IPS-15b (cell line): ENCODE measurements around the gene GINS1.

ENCODE experiments used
- H3K27me3 ChIP-seq: one replicate; pipeline ENCODE4 v1.6.1; 2013; ENCODE audit warnings: low read length; ENCODE audit not compliant: control insufficient read depth, insufficient read depth
- H3K36me3 ChIP-seq: one replicate; pipeline ENCODE4 v1.6.1; 2013; ENCODE audit warnings: low read length; ENCODE audit not compliant: control insufficient read depth, insufficient read depth
- H3K4me1 ChIP-seq: one replicate; pipeline ENCODE4 v1.6.1; 2013; ENCODE audit warnings: mild to moderate bottlenecking, low read length; ENCODE audit not compliant: control insufficient read depth, insufficient read depth
- H3K4me3 ChIP-seq: one replicate; pipeline ENCODE4 v1.5.1; 2013; ENCODE audit warnings: low read depth, low read length
- H3K9ac ChIP-seq: one replicate; pipeline ENCODE4 v1.6.1; 2013; ENCODE audit warnings: low read depth, mild to moderate bottlenecking, low read length
- H3K9me3 ChIP-seq: one replicate; pipeline ENCODE4 v1.6.1; 2013; ENCODE audit warnings: mild to moderate bottlenecking, low read length; ENCODE audit not compliant: control insufficient read depth, insufficient read depth

GINS1 gene

DNA sequence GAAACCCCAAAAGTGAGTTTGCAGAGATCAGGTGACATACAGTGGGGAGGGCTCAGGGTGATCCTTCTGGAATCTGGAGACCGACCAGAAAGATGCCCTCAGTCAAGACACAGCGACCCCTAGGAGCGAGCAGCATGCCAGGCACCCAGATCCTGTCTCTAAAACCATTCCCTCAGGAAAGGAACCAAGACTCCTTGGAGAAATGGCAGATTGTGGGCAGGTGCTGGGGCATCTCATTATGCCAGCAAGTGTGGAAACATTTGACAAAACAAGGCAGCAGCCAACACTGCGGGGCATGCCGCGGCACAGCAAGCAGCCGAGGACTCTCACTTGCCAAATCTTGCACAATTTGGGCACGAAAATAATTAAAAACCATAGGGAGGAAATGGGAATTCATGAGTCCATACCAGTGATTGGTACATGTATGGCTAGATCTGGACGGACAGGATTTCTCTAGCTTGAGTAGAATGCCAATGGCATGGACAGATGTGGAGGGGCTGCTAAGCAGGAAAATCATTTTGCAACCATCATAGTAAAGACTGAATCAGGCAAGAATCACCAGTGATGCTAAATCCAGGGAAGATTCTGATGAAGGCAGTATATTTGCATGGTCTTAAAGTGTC lies 76.9 kb downstream of the GINS1 start:
- no peaks in the 10 kb centered on the region for H3K9me3 ChIP-seq
- no peak overlapping the region for H3K9ac ChIP-seq
- H3K4me1 ChIP-seq: peaks cover 4% of the 10 kb centered on the region
- peaks cover 34% of the 10 kb centered on the region for H3K36me3 ChIP-seq
- H3K27me3 ChIP-seq: no peaks in the 10 kb centered on the region
- no peak overlapping the region for H3K4me3 ChIP-seq

DNA sequence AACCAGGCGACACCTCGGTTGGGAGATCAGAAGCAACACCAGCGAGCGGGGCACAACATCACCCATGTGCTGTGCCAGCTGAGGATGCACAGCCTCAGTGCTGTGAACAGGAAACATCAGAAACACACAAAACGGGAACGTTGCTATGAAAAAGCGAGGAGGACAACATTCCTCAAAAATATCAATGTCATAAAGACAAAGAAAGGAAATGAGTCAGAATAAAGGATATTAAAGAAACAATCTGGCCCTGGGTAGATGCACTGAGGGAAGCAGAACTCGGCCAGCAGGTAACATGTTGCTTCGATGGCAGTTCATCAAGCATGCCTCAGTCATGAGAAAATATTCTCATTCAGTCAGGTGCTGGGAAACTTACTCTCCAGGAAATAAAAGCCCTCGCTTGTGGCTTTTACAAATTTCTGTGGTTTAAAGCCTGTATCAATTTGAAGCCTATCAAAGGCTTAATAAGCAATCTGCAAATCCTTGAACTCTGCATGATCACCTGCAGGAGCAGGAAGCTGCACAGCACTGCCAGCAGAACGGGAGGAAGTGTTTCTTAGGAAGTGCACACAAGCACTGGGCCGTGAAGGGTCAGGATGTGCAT lies 77.5 kb downstream of the GINS1 start:
- H3K27me3 ChIP-seq: no peaks in the 10 kb centered on the region
- no peaks in the 10 kb centered on the region for H3K9me3 ChIP-seq
- no peak overlapping the region for H3K9ac ChIP-seq
- H3K4me1 ChIP-seq: peaks cover 8% of the 10 kb centered on the region
- peaks cover 33% of the 10 kb centered on the region for H3K36me3 ChIP-seq
- no peak overlapping the region for H3K4me3 ChIP-seq

DNA sequence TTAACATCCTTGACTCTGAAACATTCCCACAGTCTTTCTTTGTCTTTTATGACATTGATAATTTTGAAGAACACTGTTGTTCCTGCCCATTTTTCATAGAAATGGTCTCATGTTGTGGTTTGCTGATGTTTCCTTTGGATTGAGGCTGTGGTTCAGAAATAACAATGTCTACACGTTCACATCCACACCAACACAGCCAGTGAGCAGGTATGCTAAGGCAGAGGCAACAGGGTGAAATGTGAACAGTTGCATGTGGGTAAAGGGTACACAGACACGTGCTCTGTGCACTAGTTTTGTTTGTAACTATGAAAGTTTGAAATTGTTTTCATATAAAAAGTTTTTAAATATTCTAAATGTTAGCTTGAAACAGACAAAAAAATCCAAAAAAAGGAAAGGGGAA lies 78.4 kb downstream of the GINS1 start:
- Histone ChIP-seq H3K9me3 (no peaks in the 10 kb centered on the region), H3K4me3 (no peak overlapping the region), H3K4me1 (peaks cover 8% of the 10 kb centered on the region), H3K36me3 (peaks cover 25% of the 10 kb centered on the region), H3K27me3 (no peaks in the 10 kb centered on the region), H3K9ac (no peak overlapping the region)

DNA sequence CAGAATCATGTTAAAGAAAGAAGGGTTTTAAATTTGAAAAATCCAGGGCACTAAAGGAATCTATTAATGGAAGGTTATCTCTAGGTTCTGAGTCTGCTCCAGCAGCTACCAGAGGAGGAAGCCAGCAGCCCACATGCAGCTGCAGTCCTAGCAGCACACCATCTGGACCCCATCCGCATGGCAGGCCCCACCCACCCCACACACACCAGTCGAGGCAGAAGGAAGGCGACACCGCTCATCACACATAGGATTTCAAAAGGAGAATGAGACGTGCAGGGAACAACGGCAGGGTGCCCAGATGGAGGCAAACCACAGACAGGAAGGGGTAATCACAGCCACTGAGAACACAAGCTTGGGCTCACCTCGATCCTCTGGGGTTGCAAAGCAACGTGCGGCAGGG lies 78.9 kb downstream of the GINS1 start:
- Histone ChIP-seq H3K36me3 (peaks cover 25% of the 10 kb centered on the region), H3K9ac (no peak overlapping the region), H3K27me3 (no peaks in the 10 kb centered on the region), H3K4me3 (no peak overlapping the region), H3K4me1 (peaks cover 8% of the 10 kb centered on the region), H3K9me3 (no peaks in the 10 kb centered on the region)

DNA sequence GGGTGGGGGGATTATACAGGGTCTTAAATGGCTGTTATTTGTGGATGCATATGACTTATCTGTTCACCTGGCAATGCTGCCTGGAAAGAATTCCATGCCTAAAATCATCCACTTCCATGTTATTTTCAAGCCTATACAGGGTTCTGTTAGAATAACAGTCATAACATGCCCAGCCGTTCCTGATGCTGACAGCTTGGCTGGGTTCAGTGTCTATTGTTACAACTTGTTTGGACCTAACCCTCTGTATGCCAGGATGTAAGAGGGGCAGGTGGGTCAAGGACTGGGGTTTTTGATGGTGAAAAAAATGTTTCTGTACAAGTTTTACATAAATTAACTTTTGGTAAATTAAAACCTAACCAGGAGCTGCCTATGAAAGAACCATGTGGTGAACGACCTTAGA lies 79.8 kb downstream of the GINS1 start:
- Histone ChIP-seq H3K27me3 (no peaks in the 10 kb centered on the region), H3K9me3 (no peaks in the 10 kb centered on the region), H3K9ac (no peak overlapping the region), H3K4me1 (peaks cover 8% of the 10 kb centered on the region), H3K36me3 (peaks cover 24% of the 10 kb centered on the region), H3K4me3 (no peak overlapping the region)

DNA sequence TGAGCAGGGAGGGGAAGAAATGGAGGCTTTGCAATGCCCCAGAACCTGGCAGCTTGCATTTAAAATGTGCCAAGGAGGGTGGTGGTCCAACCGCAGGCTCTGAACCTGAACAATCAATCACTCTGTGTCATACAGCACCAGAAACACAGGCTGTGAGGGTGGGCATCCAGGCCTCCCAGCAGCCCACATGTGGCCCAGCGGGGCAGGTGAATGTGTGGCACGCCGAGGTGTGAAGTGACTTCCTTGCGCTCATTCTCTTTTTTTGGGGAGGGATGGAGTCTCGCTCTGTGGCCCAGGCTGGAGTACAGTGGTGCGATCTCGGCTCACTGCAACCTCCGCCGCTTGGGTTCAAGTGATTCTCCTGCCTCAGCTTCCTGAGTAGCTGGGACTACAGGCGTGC lies 80.5 kb downstream of the GINS1 start:
- peaks cover 8% of the 10 kb centered on the region for H3K4me1 ChIP-seq
- H3K27me3 ChIP-seq: no peaks in the 10 kb centered on the region
- no peaks in the 10 kb centered on the region for H3K9me3 ChIP-seq
- no peak overlapping the region for H3K9ac ChIP-seq
- H3K36me3 ChIP-seq: peaks cover 25% of the 10 kb centered on the region
- H3K4me3 ChIP-seq: no peak overlapping the region

DNA sequence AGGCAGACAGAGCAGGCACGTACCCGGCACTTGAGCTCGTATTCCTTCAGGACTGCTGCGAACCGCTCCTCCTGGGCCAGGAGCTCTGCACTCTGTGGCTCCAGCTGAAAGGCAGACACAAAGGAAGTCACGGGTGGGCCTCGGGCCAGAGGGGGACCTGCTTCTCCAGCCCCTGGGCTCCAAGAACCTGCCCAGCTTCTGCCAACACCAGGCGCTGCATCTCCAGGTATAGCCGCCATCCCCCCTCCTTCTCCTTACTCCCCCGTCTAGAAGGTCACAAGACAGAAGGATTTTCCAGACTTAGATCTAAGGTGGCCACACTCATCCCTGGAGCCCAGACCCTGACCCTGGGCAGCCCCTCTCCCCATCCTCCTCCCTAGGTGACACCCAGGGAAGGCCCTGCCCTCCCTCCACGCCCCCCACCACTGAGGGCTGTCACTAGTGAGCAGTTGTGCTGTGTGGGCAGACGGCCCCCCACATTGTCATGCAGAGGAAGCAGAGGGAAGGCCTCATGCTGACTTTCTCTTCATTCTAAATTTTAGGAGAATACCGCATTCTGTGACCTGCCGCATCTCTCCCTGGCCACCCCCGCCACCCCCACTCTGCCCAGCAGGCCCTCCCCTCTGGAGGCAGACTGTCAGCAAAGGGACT lies 81.9 kb downstream of the GINS1 start:
- Histone ChIP-seq H3K4me3 (no peak overlapping the region), H3K27me3 (no peaks in the 10 kb centered on the region), H3K36me3 (peaks cover 28% of the 10 kb centered on the region), H3K9me3 (no peaks in the 10 kb centered on the region), H3K4me1 (peaks cover 8% of the 10 kb centered on the region), H3K9ac (peak overlapping the region; percentile 32)

DNA sequence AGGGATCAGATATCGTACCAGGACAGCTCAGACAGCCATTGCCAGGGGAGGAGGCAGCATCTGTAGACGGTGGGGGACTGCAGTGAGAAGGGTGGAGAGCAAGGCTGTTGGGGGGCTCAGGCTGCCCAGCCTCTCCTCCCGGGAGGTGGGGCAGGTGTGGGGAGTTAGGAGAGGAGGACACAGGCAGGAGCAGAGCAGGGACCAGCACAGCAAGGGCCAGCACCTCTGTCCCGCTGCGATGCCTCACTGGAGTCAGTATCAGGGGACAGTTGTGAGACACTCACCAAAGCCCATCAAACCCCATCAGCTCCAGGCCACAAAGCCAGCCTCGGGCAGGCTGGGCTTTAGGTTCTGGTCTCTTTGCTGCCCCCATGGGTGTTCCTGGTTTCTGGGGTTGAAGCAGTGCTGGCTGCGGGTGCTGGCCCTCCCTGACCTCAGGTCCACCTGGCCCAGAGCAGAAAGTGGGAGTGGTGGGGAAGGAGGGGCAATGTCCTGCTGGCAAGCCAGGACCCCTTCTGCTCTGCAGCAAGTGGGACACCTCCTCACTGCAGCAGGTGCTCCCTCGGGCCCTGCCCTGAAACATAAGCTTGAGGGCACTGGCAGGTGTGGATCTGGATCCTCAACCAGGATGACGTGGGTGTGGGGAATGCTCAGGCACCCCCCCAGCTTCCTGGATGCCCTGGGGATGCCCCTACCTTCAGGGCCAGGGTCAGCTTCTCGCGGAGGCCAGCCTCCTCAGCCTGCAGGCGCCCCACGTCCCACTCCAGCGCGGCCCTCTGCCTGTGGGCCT lies 83.4 kb downstream of the GINS1 start:
- Histone ChIP-seq H3K4me1 (peaks cover 8% of the 10 kb centered on the region), H3K9ac (no peak overlapping the region), H3K27me3 (no peaks in the 10 kb centered on the region), H3K9me3 (no peaks in the 10 kb centered on the region), H3K4me3 (no peak overlapping the region), H3K36me3 (peaks cover 28% of the 10 kb centered on the region)

DNA sequence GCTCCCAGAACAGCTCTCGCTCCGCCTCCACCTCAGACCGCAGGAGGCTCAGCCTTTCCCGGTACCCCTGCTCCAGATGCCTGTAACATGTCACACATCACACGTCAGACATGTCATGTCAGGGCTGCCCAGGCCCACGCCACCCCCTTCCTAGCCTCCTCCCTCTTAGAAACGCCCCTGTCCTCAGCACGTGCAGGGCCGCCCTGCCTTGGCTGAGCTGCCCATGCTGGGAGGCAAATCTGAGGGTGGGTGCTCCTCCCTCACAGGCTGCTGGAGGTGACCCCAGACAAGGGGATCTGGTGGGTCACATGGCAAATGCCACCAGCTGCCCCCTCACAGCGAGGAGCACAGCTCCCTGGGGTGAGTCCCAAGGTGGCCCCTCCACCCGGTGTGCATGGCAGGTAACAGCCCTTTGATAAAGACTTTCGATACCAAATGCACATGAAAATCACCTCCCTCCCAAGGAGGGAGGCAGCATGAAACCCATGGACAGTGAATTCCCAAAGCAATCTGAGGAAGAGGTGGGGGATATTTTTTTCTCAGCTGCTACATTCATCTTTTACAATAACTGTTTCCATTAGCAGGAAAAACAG lies 84.1 kb downstream of the GINS1 start:
- Histone ChIP-seq H3K9me3 (no peaks in the 10 kb centered on the region), H3K27me3 (no peaks in the 10 kb centered on the region), H3K9ac (no peak overlapping the region), H3K4me1 (peaks cover 8% of the 10 kb centered on the region), H3K36me3 (peaks cover 28% of the 10 kb centered on the region), H3K4me3 (no peak overlapping the region)

DNA sequence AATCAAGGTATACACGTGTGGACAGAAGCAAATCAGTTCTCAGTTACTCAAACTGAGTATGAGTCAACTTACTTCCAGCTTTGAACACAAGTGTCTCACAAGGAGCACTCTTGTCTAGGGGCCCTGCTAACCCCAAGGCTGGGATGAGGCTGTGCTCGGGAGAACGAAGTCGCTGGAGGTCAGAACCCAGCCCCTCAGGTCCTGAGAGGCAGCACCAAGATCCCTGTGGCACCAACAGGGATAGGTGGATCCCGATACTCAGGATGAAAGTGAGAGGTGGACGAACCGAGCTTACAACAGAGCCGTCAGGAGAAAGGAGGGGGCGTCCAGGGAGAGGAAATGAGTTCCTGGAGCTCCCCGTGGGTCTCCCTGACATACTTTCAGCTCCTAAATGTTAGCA lies 85.7 kb downstream of the GINS1 start:
- H3K4me3 ChIP-seq: no peak overlapping the region
- H3K36me3 ChIP-seq: peaks cover 30% of the 10 kb centered on the region
- no peaks in the 10 kb centered on the region for H3K27me3 ChIP-seq
- no peaks in the 10 kb centered on the region for H3K9me3 ChIP-seq
- peaks cover 8% of the 10 kb centered on the region for H3K4me1 ChIP-seq
- no peak overlapping the region for H3K9ac ChIP-seq

DNA sequence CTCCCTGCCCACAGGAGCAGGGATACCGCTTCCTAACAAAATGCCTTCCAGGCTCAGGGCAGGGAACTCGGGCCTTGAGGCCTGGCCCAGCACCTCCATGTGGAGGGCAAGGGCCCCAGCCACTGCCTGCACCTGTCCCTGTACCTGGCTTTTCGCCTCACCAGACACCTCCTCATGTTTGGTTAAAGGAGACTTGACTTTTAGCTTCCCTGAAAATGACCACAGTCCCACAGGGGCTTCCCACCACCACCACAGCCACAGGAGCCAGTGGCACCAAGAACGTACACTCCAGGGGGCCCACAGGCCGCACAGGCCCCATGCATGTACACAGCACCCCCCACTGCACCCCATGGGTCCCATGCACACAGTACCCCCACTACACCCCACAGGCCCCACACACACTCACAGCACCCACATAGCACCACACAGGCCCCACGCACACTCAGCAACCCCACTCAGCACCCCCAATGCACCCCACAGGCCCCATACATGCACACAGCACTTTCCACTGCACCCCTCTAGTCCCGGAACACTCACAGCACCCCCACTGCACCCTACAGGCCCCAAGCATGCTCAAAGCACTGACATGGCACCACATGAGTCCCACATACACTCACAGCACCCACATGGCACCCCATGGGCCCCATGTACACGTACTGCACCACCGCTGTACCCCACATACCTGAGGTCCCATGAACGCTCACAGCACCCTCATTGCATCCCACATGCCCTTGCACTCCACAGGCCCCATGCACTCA lies 86.5 kb downstream of the GINS1 start:
- no peak overlapping the region for H3K4me3 ChIP-seq
- no peaks in the 10 kb centered on the region for H3K9me3 ChIP-seq
- H3K27me3 ChIP-seq: no peaks in the 10 kb centered on the region
- H3K4me1 ChIP-seq: peaks cover 7% of the 10 kb centered on the region
- H3K9ac ChIP-seq: peak overlapping the region; percentile 24
- peaks cover 26% of the 10 kb centered on the region for H3K36me3 ChIP-seq
